Measurements from ENCODE around the gene THADA. TPM values are rescaled to one million over a fixed set of nuclear protein-coding genes. Genes with fewer than 3 reads are reported as not detected.

Gene THADA
- polyA plus RNA-seq, 3 donors, result 7.3 to 11.2 (median 9.7) TPM

DNA sequence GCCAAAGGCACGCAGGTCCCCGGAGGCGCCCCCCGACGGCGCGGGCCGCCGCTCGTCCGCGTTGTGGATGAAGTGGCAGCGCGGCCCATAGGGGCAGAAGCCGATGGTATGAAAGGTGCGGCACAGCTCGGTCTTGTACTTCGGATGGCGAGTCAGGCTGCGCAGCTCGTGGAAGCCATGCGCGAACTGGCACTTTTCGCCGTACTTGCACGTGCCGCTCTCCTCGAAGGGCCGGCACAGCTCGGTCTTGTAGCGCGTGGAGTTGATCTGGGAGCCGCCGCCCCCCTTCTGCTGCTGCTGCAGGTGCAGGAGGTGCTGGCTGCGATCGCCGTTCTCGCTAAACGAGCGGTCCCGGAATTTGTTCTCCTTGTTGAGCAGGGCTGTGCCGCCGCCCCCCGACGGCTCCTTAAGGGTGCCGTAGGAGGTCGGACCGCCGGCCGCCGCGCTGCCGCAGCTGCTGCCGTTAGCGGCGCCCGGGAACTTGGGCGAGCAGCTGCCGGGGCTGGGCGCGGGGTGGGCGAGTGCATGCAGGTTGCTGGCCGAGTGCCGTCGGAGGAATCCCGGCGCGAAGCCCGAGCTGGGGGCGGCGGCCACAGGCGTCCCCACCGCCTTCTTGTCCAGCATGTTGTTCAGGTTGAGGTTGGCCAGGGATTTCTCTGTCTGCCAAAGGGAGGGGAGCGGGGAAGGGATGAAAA lies 370.6 kb downstream of the THADA start:
- H3K36me3 ChIP-seq (replicated peaks in 1 of 2; ENCODE audit: control insufficient read depth in 1 of 2, insufficient read depth in 2 of 2, low read length in 2 of 2), result peaks cover 28 to 37% of the 10 kb centered on the region in 2 donors
- intact Hi-C loops (cut with micrococcal nuclease), result loop anchor here (5.0 to 10.0 kb wide), 6 partner anchors 68 to 400 kb away; no protein-coding TSS in a partner anchor
- H3K27ac ChIP-seq (ENCODE audit: low read depth in 1 of 2, low read length in 2 of 2), result peak overlapping the region; percentile 92 to 95
- TF ChIP-seq, protein P1, sequence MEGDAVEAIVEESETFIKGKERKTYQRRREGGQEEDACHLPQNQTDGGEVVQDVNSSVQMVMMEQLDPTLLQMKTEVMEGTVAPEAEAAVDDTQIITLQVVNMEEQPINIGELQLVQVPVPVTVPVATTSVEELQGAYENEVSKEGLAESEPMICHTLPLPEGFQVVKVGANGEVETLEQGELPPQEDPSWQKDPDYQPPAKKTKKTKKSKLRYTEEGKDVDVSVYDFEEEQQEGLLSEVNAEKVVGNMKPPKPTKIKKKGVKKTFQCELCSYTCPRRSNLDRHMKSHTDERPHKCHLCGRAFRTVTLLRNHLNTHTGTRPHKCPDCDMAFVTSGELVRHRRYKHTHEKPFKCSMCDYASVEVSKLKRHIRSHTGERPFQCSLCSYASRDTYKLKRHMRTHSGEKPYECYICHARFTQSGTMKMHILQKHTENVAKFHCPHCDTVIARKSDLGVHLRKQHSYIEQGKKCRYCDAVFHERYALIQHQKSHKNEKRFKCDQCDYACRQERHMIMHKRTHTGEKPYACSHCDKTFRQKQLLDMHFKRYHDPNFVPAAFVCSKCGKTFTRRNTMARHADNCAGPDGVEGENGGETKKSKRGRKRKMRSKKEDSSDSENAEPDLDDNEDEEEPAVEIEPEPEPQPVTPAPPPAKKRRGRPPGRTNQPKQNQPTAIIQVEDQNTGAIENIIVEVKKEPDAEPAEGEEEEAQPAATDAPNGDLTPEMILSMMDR (IDR thresholded peaks at IDR 0.05), result no peak
- peak overlapping the region; percentile 86 for H3K9ac ChIP-seq (ENCODE audit: insufficient read depth, low read length, poor library complexity, severe bottlenecking)
- H3K79me2 ChIP-seq (ENCODE audit: insufficient read depth, low read length), result peaks cover 90% of the 10 kb centered on the region
- H3K27me3 Mint-ChIP-seq (ENCODE audit: low read depth in 3 of 3), result peaks cover 0 to 4% (median 0%) of the 10 kb centered on the region in 3 donors
- peak in 1 of 3 donors; percentile 49 for DNase-seq
- peak overlapping the region; percentile 90 for H3K4me2 ChIP-seq (replicated peaks; ENCODE audit: extremely low read depth, low read length, poor library complexity, severe bottlenecking)
- peaks cover 47% of the 10 kb centered on the region for H3K4me1 Mint-ChIP-seq
- peak overlapping the region; percentile 83 to 99 (median 87) for H3K4me3 ChIP-seq (replicated peaks in 1 of 3; ENCODE audit: low read depth in 2 of 3, low read length in 3 of 3)
- WGBS (ENCODE audit: insufficient coverage), result under 1% methylated on average over 67 of the region's 74 CpGs
- peaks cover 59% of the 10 kb centered on the region for H4K20me1 ChIP-seq (ENCODE audit: insufficient read depth, low read length)
- peaks cover 0 to 9% (median 0%) of the 10 kb centered on the region in 7 donors for H3K9me3 Mint-ChIP-seq
- peaks cover 25 to 48% of the 10 kb centered on the region in 2 donors for H3K36me3 Mint-ChIP-seq
- no peak overlapping the region for H2AFZ ChIP-seq (ENCODE audit: insufficient read depth, low read depth, low read length, poor library complexity, severe bottlenecking)
- peaks cover 33 to 62% of the 10 kb centered on the region in 2 donors for H3K4me1 ChIP-seq (ENCODE audit: control insufficient read depth in 1 of 2, insufficient read depth in 2 of 2, low read length in 2 of 2)
- no peaks in the 10 kb centered on the region for H3K27me3 ChIP-seq (ENCODE audit: control insufficient read depth in 2 of 2, insufficient read depth in 2 of 2, low read length in 2 of 2)
- H3K4me3 Mint-ChIP-seq, result peak overlapping the region; percentile 93 to 100
- no peaks in the 10 kb centered on the region for H3K9me3 ChIP-seq (replicated peaks in 1 of 2; ENCODE audit: control insufficient read depth in 1 of 2, insufficient read depth in 1 of 2, low read length in 2 of 2)
- peak overlapping the region; percentile 93 to 98 (median 96) for H3K27ac Mint-ChIP-seq

DNA sequence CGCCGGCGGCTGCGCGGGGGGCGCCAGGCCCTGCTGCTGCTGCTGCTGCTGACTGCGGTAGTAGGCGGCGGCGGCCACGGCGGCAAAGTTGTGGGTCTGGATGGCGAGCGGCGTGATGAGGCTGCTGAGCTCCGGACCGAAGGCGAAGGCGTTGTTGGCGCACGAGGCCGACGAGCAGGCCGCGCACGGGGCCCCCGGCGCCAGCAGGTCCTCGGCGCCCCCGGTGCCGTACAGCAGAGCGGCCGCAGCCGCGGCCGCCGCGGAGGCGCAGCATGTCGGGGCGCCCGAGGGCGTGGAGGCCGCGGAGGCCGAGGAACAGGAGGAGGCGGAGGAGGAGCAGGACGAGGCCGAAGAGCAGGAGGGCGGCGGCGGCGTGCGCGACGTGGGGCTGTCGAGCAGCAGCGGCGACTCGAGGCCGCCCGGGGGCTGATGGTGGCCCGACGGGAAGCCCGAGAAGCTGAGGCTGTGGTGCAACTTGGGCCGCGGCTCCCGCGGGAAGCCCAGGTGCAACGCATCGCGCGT lies 371.2 kb downstream of the THADA start:
- peaks cover 91% of the 10 kb centered on the region for H3K79me2 ChIP-seq (ENCODE audit: insufficient read depth, low read length)

More for the DNA sequence above, 371.2 kb downstream of the THADA start:
- Histone ChIP-seq H3K9ac (ENCODE audit: insufficient read depth, low read length, poor library complexity, severe bottlenecking) (peak overlapping the region; percentile 86), H3K4me1 (ENCODE audit: control insufficient read depth in 1 of 2, insufficient read depth in 2 of 2, low read length in 2 of 2) (peaks cover 33 to 64% of the 10 kb centered on the region in 2 donors), H3K4me3 (replicated peaks in 1 of 3; ENCODE audit: low read depth in 2 of 3, low read length in 3 of 3) (peak overlapping the region; percentile 83 to 99 (median 87)), H3K4me2 (replicated peaks; ENCODE audit: extremely low read depth, low read length, poor library complexity, severe bottlenecking) (peak overlapping the region; percentile 90), H3K27ac (ENCODE audit: low read depth in 1 of 2, low read length in 2 of 2) (peak overlapping the region; percentile 92 to 95), H2AFZ (ENCODE audit: insufficient read depth, low read depth, low read length, poor library complexity, severe bottlenecking) (no peak overlapping the region), H3K9me3 (replicated peaks in 1 of 2; ENCODE audit: control insufficient read depth in 1 of 2, insufficient read depth in 1 of 2, low read length in 2 of 2) (no peaks in the 10 kb centered on the region), H3K27me3 (ENCODE audit: control insufficient read depth in 2 of 2, insufficient read depth in 2 of 2, low read length in 2 of 2) (no peaks in the 10 kb centered on the region), H3K36me3 (replicated peaks in 1 of 2; ENCODE audit: control insufficient read depth in 1 of 2, insufficient read depth in 2 of 2, low read length in 2 of 2) (peaks cover 26 to 37% of the 10 kb centered on the region in 2 donors), H4K20me1 (ENCODE audit: insufficient read depth, low read length) (peaks cover 59% of the 10 kb centered on the region)
- peaks cover 0 to 9% (median 0%) of the 10 kb centered on the region in 7 donors for H3K9me3 Mint-ChIP-seq
- H3K27me3 Mint-ChIP-seq (ENCODE audit: low read depth in 3 of 3), result peaks cover 0 to 4% (median 0%) of the 10 kb centered on the region in 3 donors
- H3K27ac Mint-ChIP-seq, result peak overlapping the region in 3 of 7 donors; percentile 13 to 98 (median 93)
- TF ChIP-seq, protein P1 (IDR thresholded peaks at IDR 0.05), result no peak
- H3K4me3 Mint-ChIP-seq, result peak overlapping the region; percentile 93 to 100
- intact Hi-C loops (cut with micrococcal nuclease), result loop anchor here (5.0 to 10.0 kb wide), 7 partner anchors 67 to 400 kb away; no protein-coding TSS in a partner anchor
- H3K4me1 Mint-ChIP-seq, result peaks cover 48% of the 10 kb centered on the region
- peaks cover 25 to 42% of the 10 kb centered on the region in 2 donors for H3K36me3 Mint-ChIP-seq
- WGBS (ENCODE audit: insufficient coverage), result under 1% methylated on average over 74 of the region's 74 CpGs
- peak in 1 of 3 donors; percentile 41 for DNase-seq

Data from CD14-positive monocyte (primary cell).